Parathyroid adenoma (tissue), 2 donors: Measurements from ENCODE around the gene KCNMB2.

Experiments
- H2AFZ ChIP-seq: fragments of 300-600 bp; sonication (generic); one replicate; pipeline ENCODE4 v1.7.0; 2017; ENCODE audit warnings: antibody characterized with exemption, mild to moderate bottlenecking
- H3K27ac ChIP-seq: fragments of 300-600 bp; sonication (generic); one replicate; pipeline ENCODE4 v1.7.0; 2017
- H3K27me3 ChIP-seq: fragments of 300-600 bp; sonication (generic); one replicate; pipeline ENCODE4 v1.7.0; 2017; ENCODE audit warnings: low read length; ENCODE audit not compliant: control insufficient read depth, insufficient read depth
- H3K36me3 ChIP-seq: fragments of 300-600 bp; sonication (generic); one replicate; pipeline ENCODE4 v1.7.0; 2017; ENCODE audit warnings: low read length; ENCODE audit not compliant: control insufficient read depth, insufficient read depth
- H3K4me1 ChIP-seq: fragments of 300-600 bp; sonication (generic); one replicate; pipeline ENCODE4 v1.7.0; 2017; ENCODE audit warnings: control low read depth
- H3K4me2 ChIP-seq: fragments of 300-600 bp; sonication (generic); one replicate; pipeline ENCODE4 v1.7.0; 2017; ENCODE audit warnings: low read length
- H3K4me3 ChIP-seq: fragments of 300-600 bp; sonication (generic); one replicate; pipeline ENCODE4 v1.7.0; 2017; ENCODE audit warnings: low read depth, low read length
- H3K79me2 ChIP-seq: fragments of 300-600 bp; sonication (generic); one replicate; pipeline ENCODE4 v1.7.0; 2017; ENCODE audit warnings: control low read depth
- H3K9ac ChIP-seq: fragments of 300-600 bp; sonication (generic); one replicate; pipeline ENCODE4 v1.7.0; 2017; ENCODE audit warnings: mild to moderate bottlenecking
- H3K9me3 ChIP-seq: fragments of 300-600 bp; sonication (generic); one replicate; pipeline ENCODE4 v1.7.0; 2017; ENCODE audit warnings: low read length; ENCODE audit not compliant: control insufficient read depth
- CTCF ChIP-seq: fragments of 300-600 bp; sonication (generic); IDR thresholded peaks from one replicate; pipeline ENCODE4 v1.7.0; 2017; ENCODE audit warnings: antibody characterized with exemption, mild to moderate bottlenecking
- donor health status: primary hyperparathyroidism.

KCNMB2 gene

GRCh38 chr3:178618896-178619295 lies 82.7 kb downstream of the KCNMB2 start:
- H3K9me3 ChIP-seq, result no peaks in the 10 kb centered on the region
- no peak overlapping the region for H2AFZ ChIP-seq
- H3K4me3 ChIP-seq, result no peak overlapping the region
- no peak for TF ChIP-seq CTCF
- H3K4me2 ChIP-seq, result no peak overlapping the region
- H3K4me1 ChIP-seq, result no peaks in the 10 kb centered on the region
- H3K79me2 ChIP-seq, result no peaks in the 10 kb centered on the region
- H3K36me3 ChIP-seq, result no peaks in the 10 kb centered on the region
- H3K9ac ChIP-seq, result no peak overlapping the region
- no peaks in the 10 kb centered on the region for H3K27me3 ChIP-seq
- no peak overlapping the region for H3K27ac ChIP-seq

- Histone ChIP-seq H3K9ac (no peak overlapping the region), H3K4me3 (no peak overlapping the region), H3K4me1 (no peaks in the 10 kb centered on the region), H3K4me2 (no peak overlapping the region), H2AFZ (no peak overlapping the region), H3K36me3 (no peaks in the 10 kb centered on the region), H3K27me3 (no peaks in the 10 kb centered on the region), H3K9me3 (no peaks in the 10 kb centered on the region), H3K27ac (no peak overlapping the region), H3K79me2 (no peaks in the 10 kb centered on the region)
- TF ChIP-seq CTCF, result no peak
These were observed 87.5 kb downstream of the KCNMB2 start for GRCh38 chr3:178623666-178624255.

GRCh38 chr3:178624276-178624675 lies 88.0 kb downstream of the KCNMB2 start:
- no peak for TF ChIP-seq CTCF
- H3K4me3 ChIP-seq, result no peak overlapping the region
- H2AFZ ChIP-seq, result no peak overlapping the region
- H3K27ac ChIP-seq, result no peak overlapping the region
- H3K9ac ChIP-seq, result no peak overlapping the region
- no peak overlapping the region for H3K4me2 ChIP-seq
- no peaks in the 10 kb centered on the region for H3K4me1 ChIP-seq
- no peaks in the 10 kb centered on the region for H3K36me3 ChIP-seq
- no peaks in the 10 kb centered on the region for H3K9me3 ChIP-seq
- H3K27me3 ChIP-seq, result no peaks in the 10 kb centered on the region
- H3K79me2 ChIP-seq, result no peaks in the 10 kb centered on the region

- H3K27me3 ChIP-seq, result no peaks in the 10 kb centered on the region
- no peaks in the 10 kb centered on the region for H3K79me2 ChIP-seq
- no peaks in the 10 kb centered on the region for H3K9me3 ChIP-seq
- H3K4me2 ChIP-seq, result no peak overlapping the region
- no peak overlapping the region for H3K9ac ChIP-seq
- H3K4me3 ChIP-seq, result no peak overlapping the region
- H3K27ac ChIP-seq, result no peak overlapping the region
- no peaks in the 10 kb centered on the region for H3K36me3 ChIP-seq
- no peak for TF ChIP-seq CTCF
- H2AFZ ChIP-seq, result no peak overlapping the region
- no peaks in the 10 kb centered on the region for H3K4me1 ChIP-seq
These were observed 88.9 kb downstream of the KCNMB2 start for GRCh38 chr3:178625053-178625600.

- no peak overlapping the region for H2AFZ ChIP-seq
- no peaks in the 10 kb centered on the region for H3K27me3 ChIP-seq
- H3K4me1 ChIP-seq, result no peaks in the 10 kb centered on the region
- H3K9ac ChIP-seq, result no peak overlapping the region
- H3K27ac ChIP-seq, result no peak overlapping the region
- TF ChIP-seq CTCF, result no peak
- no peaks in the 10 kb centered on the region for H3K9me3 ChIP-seq
- H3K4me3 ChIP-seq, result no peak overlapping the region
- H3K4me2 ChIP-seq, result no peak overlapping the region
- no peaks in the 10 kb centered on the region for H3K36me3 ChIP-seq
- H3K79me2 ChIP-seq, result no peaks in the 10 kb centered on the region
These were observed 91.8 kb downstream of the KCNMB2 start for GRCh38 chr3:178628037-178628436.
